SU-DHL-6 (cell line): ENCODE data around the gene DNAJC15.

Experiments
- EZH2phosphoT487 ChIP-seq: fragments of 200-600 bp; sonication (generic), shearing (Covaris generic); conservative IDR thresholded peaks from 2 replicates; pipeline ENCODE4 v1.6.1; 2018; ENCODE audit warnings: mild to moderate bottlenecking, antibody characterized with exemption, low read length, moderate library complexity, mixed read lengths
- TF ChIP-seq, protein P1 (sequence below): fragments of 200-600 bp; sonication (generic); IDR thresholded peaks from one replicate; pipeline ENCODE4 v1.5.1; 2017; ENCODE audit warnings: antibody characterized with exemption, mild to moderate bottlenecking, low read length, moderate library complexity; ENCODE audit not compliant: insufficient read depth, poor library complexity, severe bottlenecking

DNA sequence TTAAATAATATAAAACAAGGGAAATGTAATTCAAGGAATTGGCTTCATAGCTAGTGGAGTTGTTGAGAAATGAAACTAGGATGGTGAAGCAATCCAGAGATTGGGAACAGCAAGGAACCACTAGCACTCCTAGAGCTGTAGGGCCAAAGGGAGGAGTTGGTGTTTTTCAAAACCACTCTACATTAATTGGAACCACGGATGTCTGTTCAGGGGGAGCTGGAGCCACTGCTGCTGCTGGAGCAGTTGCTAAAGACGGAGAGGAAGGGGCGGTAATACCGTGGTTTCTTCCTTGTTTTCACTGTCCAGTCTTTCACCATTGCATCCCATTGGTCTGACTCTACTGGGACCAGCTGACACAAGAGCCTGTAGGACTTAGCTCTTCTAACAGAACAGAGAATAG, 8.5 kb downstream of the DNAJC15 start:
- TF ChIP-seq, protein P1, sequence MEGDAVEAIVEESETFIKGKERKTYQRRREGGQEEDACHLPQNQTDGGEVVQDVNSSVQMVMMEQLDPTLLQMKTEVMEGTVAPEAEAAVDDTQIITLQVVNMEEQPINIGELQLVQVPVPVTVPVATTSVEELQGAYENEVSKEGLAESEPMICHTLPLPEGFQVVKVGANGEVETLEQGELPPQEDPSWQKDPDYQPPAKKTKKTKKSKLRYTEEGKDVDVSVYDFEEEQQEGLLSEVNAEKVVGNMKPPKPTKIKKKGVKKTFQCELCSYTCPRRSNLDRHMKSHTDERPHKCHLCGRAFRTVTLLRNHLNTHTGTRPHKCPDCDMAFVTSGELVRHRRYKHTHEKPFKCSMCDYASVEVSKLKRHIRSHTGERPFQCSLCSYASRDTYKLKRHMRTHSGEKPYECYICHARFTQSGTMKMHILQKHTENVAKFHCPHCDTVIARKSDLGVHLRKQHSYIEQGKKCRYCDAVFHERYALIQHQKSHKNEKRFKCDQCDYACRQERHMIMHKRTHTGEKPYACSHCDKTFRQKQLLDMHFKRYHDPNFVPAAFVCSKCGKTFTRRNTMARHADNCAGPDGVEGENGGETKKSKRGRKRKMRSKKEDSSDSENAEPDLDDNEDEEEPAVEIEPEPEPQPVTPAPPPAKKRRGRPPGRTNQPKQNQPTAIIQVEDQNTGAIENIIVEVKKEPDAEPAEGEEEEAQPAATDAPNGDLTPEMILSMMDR, result no peak
- no peak for TF ChIP-seq EZH2phosphoT487
